Hindlimb muscle (tissue), 1 donor: Measurements from ENCODE around the gene GPR75. TPM values are rescaled to one million over a fixed set of nuclear protein-coding genes. Genes with fewer than 3 reads are reported as not detected.
"Not testable (repeated sequence)": the region's sequence is repeated elsewhere in the genome, so short reads cannot be mapped to it uniquely, and the experiment has no call there.

Experiments used
- DNase-seq: peaks from one replicate; pipeline ENCODE4 v3.0.0-alpha.2; 2013
- polyA plus RNA-seq: library from polyadenylated mRNA; unstranded; fragments of 120-200 nt; gene quantifications from one replicate; pipeline ENCODE4 v1.2.1, GENCODE V29; 2013; ENCODE audit not compliant: insufficient read length

The GPR75 gene
- polyA plus RNA-seq, 1 donor: 1.9 TPM

DNA sequence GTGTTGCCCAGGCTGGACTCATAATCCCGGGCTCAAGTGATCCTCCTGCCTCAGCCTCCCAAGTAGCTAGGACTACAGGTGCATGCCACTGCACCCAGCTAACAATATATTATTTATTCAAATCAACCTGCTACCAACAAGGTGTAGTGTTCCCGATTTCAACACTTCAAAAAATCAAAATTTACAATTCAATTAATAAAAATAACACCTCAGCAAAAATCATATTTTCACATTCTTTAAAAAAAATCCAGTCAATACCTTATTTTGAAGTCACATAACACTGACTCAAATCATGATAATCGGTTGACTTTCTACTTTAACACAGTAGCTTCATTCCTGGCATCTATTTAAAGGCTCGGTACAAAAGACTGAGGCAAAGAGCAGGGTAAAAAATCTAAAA lies 7.2 kb downstream of the GPR75 start:
- DNase-seq: no peak

DNA sequence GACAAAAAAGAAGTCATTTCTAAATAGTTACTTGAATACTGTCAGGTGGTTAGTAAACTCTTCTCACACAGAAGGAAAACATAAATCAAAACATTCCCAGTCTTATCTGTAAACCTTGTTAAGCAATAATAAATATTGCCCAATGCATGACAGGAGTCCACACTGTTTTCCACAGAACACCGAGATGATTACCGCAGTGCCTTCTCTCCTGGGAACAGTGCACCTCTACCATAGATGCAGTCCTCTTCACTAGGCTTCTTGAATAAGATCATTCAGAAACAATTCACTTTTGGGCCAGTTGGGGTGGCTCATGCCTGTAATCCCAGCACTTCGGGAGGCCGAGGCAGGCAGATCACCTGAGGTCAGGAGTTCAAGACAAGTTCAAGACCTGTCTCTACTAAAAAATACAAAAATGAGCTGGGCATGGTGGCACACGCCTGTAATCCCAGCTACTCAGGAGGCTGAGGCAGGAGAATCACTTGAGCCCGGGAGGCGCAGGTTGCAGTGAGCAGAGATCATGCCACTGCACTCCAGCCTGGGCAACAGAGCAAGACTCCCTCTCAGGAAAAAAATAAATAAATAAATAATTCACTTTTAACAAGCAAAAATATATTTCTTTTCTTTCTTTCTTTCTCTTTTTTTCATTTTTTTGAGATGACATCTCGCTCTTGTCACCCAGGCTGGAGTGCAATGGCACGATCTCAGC lies 8.6 kb downstream of the GPR75 start:
- not testable (repeated sequence) for DNase-seq

DNA sequence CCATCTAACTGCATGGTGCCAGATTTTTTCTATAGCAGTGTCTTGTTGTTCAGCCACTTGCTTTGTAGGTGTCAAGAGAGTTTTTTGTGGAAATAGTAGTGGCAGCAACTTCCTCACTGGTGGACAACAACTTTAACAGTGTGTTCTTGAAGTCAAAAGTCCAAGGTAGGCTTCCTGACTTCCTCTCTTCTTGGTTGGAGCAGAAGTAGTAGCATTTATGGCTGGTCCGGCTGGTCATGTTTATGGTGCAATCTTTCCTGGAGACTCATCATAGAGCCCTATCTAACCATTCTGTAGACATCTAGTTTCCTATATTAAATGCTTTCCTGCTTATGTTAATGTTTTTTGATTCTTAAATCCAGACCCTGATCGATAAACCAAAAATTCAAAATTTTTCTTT lies 11.7 kb downstream of the GPR75 start:
- no peak for DNase-seq

DNA sequence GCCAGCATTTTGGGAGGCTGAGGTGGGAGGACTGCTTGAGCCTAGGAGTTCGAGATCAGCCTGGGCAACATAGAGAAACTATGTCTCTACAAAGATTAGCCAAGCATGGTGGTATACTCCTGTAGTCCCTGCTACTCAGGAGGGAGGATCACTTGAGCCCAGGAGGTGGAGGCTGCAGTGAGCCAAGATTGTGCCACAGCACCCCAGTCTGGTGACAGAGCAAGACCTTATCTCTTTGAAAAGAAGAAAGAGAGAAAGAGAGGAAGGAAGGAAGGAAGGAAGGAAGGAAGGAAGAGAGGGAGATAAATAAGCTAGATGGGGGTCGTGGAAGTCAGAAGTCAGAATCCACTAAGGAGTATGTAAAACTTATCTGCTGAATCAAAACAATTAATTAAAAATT lies 16.2 kb downstream of the GPR75 start:
- DNase-seq: no peak

DNA sequence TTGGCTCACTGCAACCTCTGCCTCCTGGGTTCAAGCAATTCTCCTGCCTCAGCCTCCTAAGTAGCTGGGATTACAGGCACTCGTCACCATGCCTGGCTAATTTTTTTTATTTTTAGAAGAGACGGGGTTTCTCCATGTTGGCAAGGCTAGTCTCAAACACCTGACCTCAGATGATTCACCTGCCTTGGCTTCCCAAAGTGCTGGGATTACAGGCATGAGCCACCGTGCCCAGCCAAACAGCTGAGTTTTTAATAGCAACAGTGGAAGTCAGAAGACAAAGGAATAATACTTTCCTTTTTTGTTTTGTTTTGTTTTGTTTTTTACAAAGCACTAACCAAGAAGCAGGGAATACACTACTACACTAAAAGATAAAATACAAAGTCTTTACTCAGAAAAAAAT lies 16.9 kb downstream of the GPR75 start:
- DNase-seq: no peak

DNA sequence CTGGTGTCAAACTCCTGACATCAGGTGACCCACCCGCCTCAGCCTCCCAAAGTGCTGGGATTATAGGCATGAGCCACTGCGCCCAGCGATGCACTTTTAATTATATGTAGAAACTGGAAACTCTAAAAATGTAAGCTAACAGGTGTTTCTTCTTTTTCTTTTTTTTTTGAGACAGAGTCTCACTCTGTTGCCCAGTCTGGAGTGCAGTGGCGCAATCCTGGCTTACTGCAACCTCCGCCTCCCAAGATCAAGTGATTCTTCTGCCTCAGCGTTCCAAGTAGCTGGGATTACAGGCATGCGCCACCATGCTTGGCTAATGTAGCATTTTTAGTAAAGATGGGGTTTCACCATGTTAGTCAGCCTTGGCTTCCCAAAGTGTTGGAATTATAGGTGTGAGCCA lies 18.1 kb downstream of the GPR75 start:
- DNase-seq: not testable (repeated sequence)

DNA sequence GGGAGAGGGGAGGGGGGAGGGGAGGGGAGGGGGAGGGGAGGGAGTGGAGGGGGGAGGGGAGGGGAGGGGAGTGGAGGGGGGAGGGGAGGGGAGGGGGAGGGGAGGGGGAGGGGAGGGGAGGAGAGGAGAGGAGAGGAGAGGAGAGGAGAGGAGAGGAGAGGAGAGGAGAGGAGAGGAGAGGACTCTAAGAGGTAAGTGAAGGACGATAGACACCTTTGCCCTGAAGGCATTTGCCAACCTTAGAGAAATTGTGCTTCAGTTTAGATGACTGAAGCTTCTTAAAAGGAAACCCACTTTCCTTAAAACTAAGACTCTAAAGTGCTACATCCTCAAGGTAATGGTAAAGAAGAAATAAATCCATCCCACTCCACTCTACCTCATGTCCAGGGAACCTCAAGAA lies 19.2 kb downstream of the GPR75 start:
- no peak for DNase-seq

DNA sequence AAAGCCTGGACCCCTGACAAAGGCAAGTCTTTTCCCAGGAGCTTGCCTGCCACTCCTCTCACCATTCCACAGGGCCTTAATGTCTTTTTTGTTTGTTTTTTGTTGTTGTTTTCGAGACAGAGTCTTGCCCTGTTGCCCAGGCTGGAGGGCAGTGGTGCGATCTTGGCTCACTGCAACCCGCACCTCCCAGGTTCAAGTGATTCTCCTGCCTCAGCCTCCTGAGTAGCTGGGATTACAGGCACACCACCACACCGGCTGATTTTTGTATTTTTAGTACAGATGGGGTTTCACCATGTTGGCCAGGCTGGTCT lies 29.8 kb downstream of the GPR75 start:
- not testable (repeated sequence) for DNase-seq

DNA sequence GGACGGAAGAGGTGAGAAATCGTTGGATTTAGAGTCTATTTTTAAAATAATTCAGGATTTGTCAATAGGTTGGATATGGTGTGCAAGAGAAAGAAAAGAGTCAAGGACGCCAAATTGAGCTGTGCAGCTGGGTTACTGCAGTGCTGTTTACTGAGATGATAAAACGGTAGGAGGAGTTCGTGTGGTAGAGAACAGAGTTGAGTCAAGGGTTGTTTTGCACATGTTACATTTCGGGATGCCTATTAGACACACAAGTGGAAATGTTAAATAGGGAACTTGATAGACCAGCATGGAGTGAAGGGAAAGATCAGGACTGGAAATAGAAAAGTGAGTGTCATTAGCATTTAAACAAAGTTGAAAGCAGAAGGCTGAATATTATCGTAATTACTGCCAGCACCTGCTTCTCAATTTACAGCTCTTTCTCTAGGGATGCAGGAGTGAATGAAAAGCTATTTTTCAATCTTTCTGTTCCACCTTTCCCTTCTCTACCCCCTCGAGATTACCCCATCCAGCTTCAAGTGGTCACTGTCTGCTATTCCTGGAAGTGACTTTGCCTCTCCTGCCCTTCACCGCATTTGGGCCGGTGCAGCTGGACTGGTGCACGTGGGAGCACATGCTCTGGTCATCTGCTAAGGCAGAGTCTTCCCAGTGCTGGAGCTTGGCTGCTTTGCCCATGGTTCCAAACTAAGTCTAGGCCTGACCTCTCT lies 30.3 kb downstream of the GPR75 start:
- DNase-seq: no peak

DNA sequence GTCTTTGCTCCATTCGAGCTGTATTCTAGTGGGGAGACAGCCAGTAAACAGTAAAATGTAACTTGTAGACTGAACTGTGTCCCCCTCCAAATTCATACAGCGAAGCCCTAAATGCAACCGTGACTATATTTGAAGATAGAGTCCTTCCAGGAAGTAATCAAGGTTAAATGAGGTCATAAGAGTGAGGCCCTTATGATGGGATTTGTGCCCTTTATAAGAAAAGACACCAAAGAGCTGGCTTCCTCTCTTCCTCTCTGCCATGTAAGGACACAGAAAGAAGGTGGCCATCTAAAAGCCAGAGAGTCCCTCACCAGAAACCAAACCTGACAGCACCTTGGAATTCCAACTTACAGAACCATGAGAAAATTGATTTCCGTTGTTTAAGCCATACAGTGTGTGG lies 31.4 kb downstream of the GPR75 start:
- DNase-seq: no peak

DNA sequence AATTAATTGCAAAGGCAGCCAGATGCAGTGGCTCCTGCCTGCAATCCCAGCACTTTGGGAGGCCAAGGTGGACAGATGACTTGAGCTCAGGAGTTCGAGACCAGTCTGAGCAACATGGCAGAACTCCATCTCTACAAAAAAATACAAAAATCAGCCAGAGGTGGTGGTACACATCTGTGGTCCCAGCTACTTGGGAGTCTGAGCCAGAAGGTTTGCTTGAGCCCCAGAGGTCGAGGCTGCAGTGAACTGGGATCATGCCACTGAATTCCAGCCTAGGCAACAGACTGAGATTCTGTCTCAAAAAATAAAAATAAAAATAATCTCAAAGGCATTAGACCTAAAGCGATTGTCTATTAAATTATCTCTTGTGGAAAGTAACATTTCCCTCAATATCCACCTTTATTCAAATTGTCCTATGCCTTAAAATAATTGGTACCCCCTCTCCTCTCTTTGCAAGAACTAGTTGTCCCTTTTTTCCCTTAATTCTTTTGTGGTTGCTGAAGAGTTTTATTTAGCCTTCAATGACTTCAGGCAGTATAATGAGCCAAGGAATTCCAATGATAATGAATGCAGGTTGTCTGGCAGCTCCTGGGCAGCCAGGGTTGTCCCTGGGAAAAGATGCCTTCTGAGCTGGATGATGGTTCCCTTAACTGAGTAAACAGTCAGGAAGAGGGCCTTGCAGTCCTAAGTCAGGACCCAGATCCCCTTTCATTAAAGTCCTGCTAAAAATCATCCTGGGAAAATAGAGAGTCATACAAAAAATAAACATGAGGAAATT lies 32.2 kb downstream of the GPR75 start:
- DNase-seq: no peak

DNA sequence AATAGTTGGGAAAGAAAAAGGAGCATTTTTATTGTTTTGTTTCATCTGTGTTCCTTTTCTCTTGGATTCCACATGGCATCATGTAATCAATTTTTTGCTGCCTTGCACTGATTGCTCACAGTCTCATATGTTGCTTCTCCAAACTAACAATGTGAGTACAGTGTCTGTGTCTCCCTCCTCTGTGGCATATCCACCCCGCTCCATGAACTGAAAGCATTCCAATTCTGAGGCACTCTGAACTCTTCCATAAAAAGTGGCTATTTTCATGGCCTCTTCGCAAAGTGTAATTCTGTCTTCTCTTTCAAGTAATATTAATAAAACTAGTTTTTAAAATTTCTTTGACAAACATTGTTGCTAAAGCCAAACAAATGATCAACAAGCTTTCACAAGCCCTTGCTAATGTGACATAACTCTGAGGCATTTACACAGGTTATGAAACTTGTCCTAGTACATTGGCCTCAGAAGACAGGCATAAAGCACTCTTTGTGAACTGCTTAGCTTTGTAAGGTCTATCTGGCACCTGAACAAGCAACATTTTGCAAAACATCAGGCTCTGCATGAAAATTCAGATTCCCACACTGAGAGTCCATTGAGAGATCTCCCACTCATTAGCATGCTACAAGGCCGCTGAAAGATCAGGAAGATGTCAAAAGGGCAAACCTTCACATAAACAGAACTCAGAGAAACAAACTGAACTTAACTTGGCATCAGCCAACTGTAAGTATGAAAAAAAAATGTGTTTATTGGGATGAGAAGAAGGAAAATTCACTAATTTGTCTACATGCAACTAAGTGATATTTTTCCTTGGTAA lies 33.0 kb downstream of the GPR75 start:
- no peak for DNase-seq

DNA sequence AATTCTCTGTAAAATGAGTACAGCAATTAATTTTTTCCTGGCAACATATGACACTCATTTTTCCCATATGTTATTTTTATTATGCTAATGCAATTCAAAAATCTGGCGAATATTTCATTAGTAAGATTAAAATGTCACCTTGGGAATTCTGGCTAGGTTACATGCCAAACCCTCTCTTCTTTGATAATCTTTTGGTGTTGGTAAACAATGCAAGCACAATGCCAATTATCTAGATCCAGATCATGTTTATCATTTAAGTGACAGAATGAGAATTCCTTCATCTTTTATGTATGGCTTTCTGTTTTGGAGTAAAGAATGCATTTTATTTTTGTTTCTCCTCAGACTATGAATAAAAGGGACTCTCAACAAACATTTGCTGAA lies 33.7 kb downstream of the GPR75 start:
- DNase-seq: no peak

DNA sequence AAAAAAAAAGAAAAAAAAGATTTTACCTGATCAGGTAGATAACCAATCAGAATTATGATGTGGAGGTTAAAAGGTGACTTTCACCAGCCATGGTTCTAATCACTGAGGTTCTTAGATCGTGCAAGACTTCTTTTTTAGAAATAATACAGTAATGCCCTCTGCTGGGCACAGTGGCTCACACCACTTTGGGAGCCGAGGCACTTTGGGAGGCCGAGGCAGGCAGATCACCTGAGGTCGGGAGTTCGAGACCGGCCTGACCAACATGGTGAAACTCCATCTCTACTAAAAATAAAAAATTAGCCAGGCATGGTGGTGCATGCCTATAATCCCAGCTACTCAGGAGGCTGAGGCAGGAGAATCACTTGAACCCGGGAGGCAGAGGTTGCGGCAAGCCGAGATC lies 36.1 kb downstream of the GPR75 start:
- not testable (repeated sequence) for DNase-seq

DNA sequence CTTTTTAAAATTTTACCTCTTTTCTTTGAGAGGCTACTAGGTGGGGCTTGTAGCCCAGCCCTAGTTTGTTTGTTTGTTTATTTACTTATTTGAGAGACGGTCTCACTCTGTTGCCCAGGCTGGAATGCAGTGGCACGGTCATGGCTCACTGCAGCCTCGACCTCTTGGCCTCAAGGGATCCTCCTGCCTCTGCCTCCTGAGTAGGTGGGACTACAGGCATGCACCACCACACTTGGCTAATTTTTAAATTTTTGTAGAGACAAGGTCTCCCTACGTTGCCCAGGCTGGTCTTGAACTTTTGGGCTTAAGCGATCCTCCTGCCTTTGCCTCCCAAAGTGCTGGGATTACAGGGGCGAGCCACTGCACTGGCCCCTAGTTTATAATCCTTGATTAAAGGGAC lies 38.0 kb downstream of the GPR75 start:
- DNase-seq: no peak

DNA sequence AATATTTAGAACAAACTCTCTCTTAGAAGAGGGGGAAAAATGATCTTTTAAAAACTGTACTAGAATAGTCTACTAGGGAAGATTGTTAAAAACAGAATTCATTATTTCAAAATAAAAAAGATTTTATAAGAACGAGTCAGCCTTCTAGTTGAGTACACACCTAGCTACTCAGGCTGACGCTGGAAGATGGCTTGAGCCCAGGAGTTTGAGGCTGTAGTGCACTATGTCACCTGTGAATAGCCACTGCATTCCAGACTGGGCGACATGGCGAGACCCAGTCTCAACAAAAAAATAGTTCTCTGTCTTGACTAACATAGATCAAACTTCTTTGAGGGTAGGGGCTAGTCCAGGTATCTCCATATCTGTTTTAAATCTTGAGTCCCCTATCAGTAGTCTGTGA lies 39.1 kb downstream of the GPR75 start:
- DNase-seq: no peak

DNA sequence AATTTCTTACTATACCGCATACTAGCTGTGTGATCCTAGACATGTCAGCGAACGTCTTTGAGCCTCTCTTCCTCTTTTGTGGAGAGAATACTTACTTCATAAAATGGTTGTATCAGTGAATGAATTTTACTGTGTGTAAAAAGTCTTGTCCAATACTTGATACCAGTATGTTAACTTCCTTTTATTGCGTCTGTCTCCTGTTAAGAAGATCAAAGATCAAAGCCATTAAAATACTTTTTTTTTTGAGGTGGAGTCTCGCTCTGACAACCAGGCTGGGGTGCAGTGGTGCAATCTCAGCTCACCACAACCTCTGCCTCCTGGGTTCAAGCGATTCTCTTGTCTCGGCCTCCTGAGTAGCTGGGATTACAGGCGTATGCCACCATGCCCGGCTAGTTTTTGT lies 39.7 kb downstream of the GPR75 start:
- DNase-seq: no peak

DNA sequence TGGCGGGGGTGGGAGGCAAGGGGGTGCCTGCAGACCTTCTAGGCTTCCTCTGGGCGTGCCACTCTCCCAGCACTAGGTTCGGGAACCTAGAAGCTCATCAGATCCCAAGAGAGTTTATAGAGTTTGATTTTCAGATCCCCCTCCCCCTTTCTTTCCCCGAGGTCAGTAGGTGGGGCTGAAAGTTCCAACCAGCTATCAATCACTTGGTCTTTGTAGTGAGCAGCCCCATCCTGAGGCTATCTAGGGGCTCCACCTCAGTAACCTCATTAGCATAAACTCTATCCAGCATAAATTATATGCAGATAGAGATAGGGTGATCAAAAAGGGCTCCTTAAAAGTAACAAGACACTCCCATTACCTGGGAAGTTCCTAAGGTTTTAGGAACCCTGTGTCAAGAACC lies 40.1 kb downstream of the GPR75 start:
- no peak for DNase-seq

DNA sequence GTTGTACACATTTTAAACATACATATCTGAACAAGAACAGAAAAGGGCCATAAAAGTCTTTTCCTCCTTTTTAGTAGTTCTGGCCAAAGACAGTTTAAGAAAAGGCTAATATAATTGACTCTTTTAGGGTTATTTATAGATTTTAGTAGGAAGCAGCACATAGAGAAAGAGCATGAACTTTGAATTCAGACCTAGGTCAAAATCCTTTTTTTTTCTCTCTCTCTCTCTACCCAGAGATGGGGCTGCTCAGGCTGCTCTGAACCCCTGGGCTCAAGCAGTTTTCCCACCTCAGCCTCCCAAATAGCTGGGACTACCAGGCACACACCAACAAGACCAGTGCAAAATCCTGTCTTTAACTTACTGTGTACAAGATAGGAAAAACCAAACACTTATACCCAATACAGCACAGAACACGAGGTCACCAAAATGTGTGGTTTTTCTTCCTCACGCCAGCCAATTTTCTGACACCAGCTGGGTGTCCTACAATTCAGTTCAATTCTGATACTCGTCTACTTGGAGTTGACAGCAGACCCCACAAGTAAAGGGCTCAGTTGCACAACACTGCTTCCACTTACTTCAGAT lies 40.8 kb downstream of the GPR75 start:
- no peak for DNase-seq

DNA sequence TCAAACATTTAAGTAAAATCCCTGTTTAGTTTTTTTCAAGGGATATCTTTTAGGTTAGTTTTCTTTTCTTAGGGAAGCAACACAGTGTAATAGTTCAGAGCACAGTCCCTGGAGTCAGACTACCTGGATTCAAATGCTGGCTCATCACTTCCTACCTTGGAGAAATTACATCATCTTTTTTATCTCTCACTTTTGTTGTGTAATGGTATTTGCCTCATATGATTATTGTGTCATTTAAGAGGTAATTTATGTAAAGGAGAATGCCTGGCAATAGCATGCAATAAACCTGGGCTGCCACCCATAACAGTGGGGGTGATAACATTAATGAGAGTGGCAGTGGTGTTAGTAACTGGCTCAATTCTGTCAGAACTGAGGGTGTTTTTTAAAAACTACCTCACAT lies 46.6 kb downstream of the GPR75 start:
- DNase-seq: no peak

DNA sequence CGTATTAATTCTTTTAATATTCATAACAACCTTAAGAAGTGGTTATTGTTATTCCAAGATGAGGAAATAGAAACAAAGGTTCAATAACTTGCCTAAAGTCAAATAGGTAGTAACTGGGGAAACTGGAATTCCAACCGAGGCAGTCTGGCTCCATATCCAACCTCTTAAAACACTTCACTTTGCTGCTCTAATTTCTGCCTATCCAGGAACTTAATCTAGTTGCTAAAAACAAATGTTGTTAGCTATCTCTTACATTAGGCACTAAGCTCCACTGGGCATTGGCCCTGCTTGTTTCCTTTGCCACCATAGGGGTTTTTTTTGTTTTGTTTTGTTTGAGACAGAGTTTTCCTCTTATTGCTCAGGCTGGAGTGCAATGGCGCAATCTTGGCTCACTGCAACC lies 48.2 kb downstream of the GPR75 start:
- DNase-seq: no peak
